Muscle of leg (tissue), 11 donors: ENCODE measurements around the gene PIGH. TPM values are rescaled to one million over a fixed set of nuclear protein-coding genes. Genes with fewer than 3 reads are reported as not detected.
A peak's percentile ranks its signal among the peaks of the same experiment; 100 is the strongest.
"Not testable (repeated sequence)": the region's sequence is repeated elsewhere in the genome, so short reads cannot be mapped to it uniquely, and the experiment has no call there.

Experiments used
- DNase-seq: peaks from one replicate; pipeline ENCODE4 v3.0.0; 2013
- H3K27ac ChIP-seq: one replicate; pipeline ENCODE4 v1.5.1; 2013; ENCODE audit warnings: mild to moderate bottlenecking, low read length, control low read depth
- H3K27me3 ChIP-seq: one replicate; pipeline ENCODE4 v1.6.1; 2013; ENCODE audit warnings: low read length; ENCODE audit not compliant: control insufficient read depth, insufficient read depth
- H3K36me3 ChIP-seq: one replicate; pipeline ENCODE4 v1.6.1; 2013; ENCODE audit warnings: low read length; ENCODE audit not compliant: control insufficient read depth, insufficient read depth
- H3K4me1 ChIP-seq: one replicate; pipeline ENCODE4 v1.6.1; 2013; ENCODE audit warnings: low read length; ENCODE audit not compliant: control insufficient read depth, insufficient read depth
- H3K4me3 ChIP-seq: one replicate; pipeline ENCODE4 v1.5.1; 2013; ENCODE audit warnings: low read length, control low read depth
- H3K9me3 ChIP-seq: replicated peaks from 2 replicates; pipeline ENCODE4 v1.6.1; 2013; ENCODE audit warnings: low read depth, low read length; ENCODE audit not compliant: control insufficient read depth
- WGBS: methylation state at CpG from one replicate; pipeline ENCODE4 v1.1.5; 2013; ENCODE audit warnings: missing lambda C conversion rate; ENCODE audit not compliant: insufficient coverage; 5-methylcytosine and 5-hydroxymethylcytosine counted together
- polyA plus RNA-seq, 8 donors: library from polyadenylated mRNA; unstranded; fragments of 120-200 nt; gene quantifications; one replicate each; pipeline versions ENCODE4 v1.2.1 to v1.2.3, GENCODE V29; 2013; ENCODE audit warnings: inconsistent platforms in 1 of 8, low replicate concordance in 1 of 8; ENCODE audit not compliant: insufficient read length in 8 of 8, insufficient read depth in 1 of 8
- total RNA-seq: library from RNA; stranded (reverse); fragments of 120-200 nt; gene quantifications from one replicate; pipeline ENCODE4 v1.2.4, GENCODE V29; 2013

Gene PIGH
- total and polyA plus RNA-seq, 9 donors, result 9.8 to 14.8 (median 12.9) TPM

- H3K27me3 ChIP-seq, result peaks cover 6% of the 10 kb centered on the region
- peaks cover 3% of the 10 kb centered on the region for H3K4me1 ChIP-seq
- no peak overlapping the region for H3K27ac ChIP-seq
- no peak for DNase-seq
- H3K36me3 ChIP-seq, result no peaks in the 10 kb centered on the region
- H3K4me3 ChIP-seq, result no peak overlapping the region
- H3K9me3 ChIP-seq, result no peaks in the 10 kb centered on the region
- 78% methylated on average over 2 of the region's 2 CpGs for WGBS
These were observed 43.4 kb downstream of the PIGH start for GRCh38 chr14:67556671-67557070.

DNA sequence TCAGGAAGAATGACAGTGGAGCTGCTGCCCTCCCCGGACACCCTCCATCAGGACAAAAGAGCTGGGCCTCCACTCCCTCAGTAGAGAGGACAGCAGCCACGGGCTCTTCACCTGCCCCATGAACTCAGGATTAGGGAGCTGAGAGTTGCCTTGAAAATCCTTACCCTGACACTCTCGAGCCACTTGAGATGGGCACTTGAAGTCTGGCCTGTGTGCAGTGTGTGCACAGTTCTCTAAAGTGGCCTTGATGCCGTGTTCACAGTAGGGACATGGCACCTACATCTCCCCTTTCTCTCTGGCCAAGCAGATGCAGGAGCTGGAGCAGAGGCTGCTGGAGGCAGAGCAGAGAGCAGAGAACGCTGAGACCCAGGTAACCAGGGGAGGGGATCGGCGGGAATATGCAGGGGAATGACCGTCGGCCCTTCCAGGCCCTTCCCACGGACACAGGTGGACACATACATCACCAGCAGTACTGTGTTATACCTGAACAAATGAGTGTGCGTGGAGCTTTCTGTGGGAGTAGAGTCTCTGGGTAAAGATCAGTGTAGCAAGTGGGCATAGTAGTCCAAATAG lies 44.5 kb downstream of the PIGH start:
- WGBS, result 93% methylated on average over 3 of the region's 11 CpGs
- Histone ChIP-seq H3K4me1 (peaks cover 3% of the 10 kb centered on the region), H3K36me3 (no peaks in the 10 kb centered on the region), H3K27ac (no peak overlapping the region), H3K9me3 (no peaks in the 10 kb centered on the region), H3K27me3 (peaks cover 6% of the 10 kb centered on the region), H3K4me3 (no peak overlapping the region)
- no peak for DNase-seq

DNA sequence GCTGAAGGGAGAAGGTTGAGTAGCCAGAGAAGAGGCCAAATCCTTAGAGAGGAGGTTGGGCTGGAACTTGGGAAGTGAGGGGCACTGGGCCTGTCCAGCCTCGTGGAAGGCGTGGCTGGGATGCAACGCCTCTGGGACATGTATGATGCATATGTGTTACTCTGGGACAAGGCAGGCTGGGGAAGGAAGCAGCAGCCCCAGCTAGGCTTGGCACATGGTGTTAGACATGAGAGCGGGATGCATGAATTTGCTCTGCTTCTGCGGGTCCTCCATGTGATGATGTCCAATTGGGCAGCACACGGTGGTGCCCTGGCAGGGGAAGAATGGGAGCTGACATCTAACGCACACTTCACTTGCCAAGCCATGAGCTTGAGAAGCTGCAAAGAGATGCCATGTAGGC lies 45.7 kb downstream of the PIGH start:
- no peak overlapping the region for H3K4me3 ChIP-seq
- DNase-seq, result no peak
- H3K4me1 ChIP-seq, result peaks cover 3% of the 10 kb centered on the region
- no peaks in the 10 kb centered on the region for H3K36me3 ChIP-seq
- H3K27me3 ChIP-seq, result peaks cover 6% of the 10 kb centered on the region
- H3K9me3 ChIP-seq, result no peaks in the 10 kb centered on the region
- 92% methylated on average over 7 of the region's 7 CpGs for WGBS
- no peak overlapping the region for H3K27ac ChIP-seq

DNA sequence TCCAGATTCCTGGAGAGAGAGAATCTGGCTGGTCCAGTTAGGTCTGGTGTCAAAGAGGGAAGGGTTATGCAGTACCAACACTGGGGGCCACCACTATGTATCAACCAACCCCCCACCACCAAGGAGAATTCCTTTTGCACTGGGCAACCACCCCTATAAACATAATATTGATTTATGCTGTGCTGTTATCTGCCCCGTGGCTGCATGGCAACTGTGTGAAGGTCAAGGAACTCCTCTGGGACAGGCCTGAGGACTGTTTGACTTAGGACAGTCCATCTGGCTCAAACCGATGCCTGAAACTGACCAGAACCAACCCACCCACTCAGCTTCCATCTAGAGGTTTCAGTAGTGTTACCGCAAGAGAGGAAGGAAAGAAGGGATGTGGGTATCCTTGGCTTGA lies 46.5 kb downstream of the PIGH start:
- peaks cover 6% of the 10 kb centered on the region for H3K27me3 ChIP-seq
- no peak overlapping the region for H3K27ac ChIP-seq
- DNase-seq, result no peak
- no peaks in the 10 kb centered on the region for H3K36me3 ChIP-seq
- H3K4me3 ChIP-seq, result no peak overlapping the region
- no CpG with 5 or more reads among the region's 3 CpGs for WGBS
- H3K4me1 ChIP-seq, result peaks cover 3% of the 10 kb centered on the region
- no peaks in the 10 kb centered on the region for H3K9me3 ChIP-seq

DNA sequence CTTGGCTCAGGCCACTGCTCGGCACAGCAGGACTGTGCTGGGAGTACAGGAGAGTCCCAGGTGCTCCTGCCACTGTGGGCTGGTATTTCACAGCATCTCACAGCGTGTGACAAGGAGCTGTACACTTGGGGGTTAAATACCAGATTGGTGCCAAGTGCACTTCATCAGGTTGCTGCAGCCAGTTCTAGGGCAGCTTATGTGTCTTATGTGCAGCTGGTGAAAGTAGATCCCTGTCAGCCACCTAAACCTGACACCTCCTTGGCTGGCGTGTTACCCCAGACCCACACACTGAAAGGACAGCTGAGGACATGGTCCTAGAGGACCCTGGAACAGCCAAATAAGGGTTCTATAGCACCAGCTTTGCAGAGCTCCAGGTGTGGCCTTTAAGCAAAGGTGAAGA lies 48.1 kb downstream of the PIGH start:
- H3K27me3 ChIP-seq, result peaks cover 6% of the 10 kb centered on the region
- H3K36me3 ChIP-seq, result no peaks in the 10 kb centered on the region
- H3K9me3 ChIP-seq, result no peaks in the 10 kb centered on the region
- no peak overlapping the region for H3K27ac ChIP-seq
- WGBS, result 76% methylated on average over 2 of the region's 3 CpGs
- no peak overlapping the region for H3K4me3 ChIP-seq
- no peaks in the 10 kb centered on the region for H3K4me1 ChIP-seq
- peak; percentile 52 for DNase-seq

DNA sequence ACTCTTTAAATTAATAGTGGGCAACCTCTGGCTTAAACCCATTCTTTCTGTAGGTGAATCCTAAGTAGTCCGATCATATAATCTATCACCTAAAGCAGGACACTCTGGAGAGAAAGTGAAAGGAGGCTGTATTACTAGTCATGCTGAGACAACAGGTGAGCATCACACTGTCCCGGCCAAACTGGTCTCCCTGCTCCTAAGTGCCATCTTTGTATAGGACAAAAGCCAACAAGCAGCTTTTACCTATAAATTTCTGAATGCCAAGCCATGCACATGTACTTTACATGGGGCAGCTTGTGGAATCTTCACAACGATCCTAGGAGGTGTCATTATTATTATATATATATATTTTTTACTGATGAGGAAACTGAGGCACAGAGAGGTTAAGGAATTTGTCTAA lies 48.9 kb downstream of the PIGH start:
- peaks cover 6% of the 10 kb centered on the region for H3K27me3 ChIP-seq
- no peaks in the 10 kb centered on the region for H3K4me1 ChIP-seq
- H3K27ac ChIP-seq, result no peak overlapping the region
- 100% methylated on average over 1 of the region's 3 CpGs for WGBS
- no peaks in the 10 kb centered on the region for H3K36me3 ChIP-seq
- H3K4me3 ChIP-seq, result no peak overlapping the region
- no peaks in the 10 kb centered on the region for H3K9me3 ChIP-seq
- DNase-seq, result no peak

GRCh38 chr14:67549734-67550133 lies 50.3 kb downstream of the PIGH start:
- peaks cover 6% of the 10 kb centered on the region for H3K27me3 ChIP-seq
- DNase-seq, result no peak
- 84% methylated on average over 2 of the region's 4 CpGs for WGBS

DNA sequence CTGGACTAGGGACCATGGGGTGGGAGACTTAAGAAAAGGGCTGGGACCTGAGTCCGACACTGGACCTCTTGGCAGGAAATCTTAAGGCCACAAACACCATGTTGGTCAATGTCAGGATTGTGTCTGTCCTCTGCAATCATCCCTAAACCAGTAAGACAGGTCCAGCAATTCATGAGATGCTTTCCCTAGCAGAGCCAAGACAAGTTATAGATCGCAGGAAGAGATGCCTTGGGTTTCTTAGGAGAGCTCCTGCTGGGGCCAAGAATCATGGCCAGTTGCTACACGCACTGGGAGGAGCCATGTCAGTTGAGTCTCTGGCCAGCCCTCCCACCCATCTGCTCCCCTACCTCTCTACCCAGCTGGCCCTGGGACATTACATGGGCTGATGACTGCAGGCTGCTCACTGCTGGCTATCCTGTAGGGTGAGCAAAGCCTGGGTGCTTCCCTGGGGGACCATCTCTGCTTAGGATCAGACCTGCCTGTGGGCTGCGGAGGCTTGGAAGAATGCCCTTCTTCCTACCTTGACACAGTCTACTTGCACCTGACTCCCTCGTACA lies 52.8 kb downstream of the PIGH start:
- Histone ChIP-seq H3K36me3 (no peaks in the 10 kb centered on the region), H3K27me3 (no peaks in the 10 kb centered on the region), H3K4me3 (no peak overlapping the region), H3K9me3 (no peaks in the 10 kb centered on the region), H3K4me1 (no peaks in the 10 kb centered on the region), H3K27ac (no peak overlapping the region)
- 91% methylated on average over 2 of the region's 5 CpGs for WGBS
- DNase-seq, result no peak

More at GRCh38 chr14:67549734-67550133, 50.3 kb downstream of the PIGH start:
- H3K36me3 ChIP-seq, result no peaks in the 10 kb centered on the region
- H3K4me1 ChIP-seq, result no peaks in the 10 kb centered on the region
- H3K9me3 ChIP-seq, result no peaks in the 10 kb centered on the region
- H3K4me3 ChIP-seq, result no peak overlapping the region
- H3K27ac ChIP-seq, result no peak overlapping the region

GRCh38 chr14:67544590-67544989 lies 55.5 kb downstream of the PIGH start:
- no peak for DNase-seq
- Histone ChIP-seq H3K36me3 (no peaks in the 10 kb centered on the region), H3K4me1 (no peaks in the 10 kb centered on the region), H3K4me3 (no peak overlapping the region), H3K27ac (no peak overlapping the region), H3K9me3 (no peaks in the 10 kb centered on the region), H3K27me3 (peaks cover 10% of the 10 kb centered on the region)
- WGBS, result no CpG with 5 or more reads among the region's 1 CpG

DNA sequence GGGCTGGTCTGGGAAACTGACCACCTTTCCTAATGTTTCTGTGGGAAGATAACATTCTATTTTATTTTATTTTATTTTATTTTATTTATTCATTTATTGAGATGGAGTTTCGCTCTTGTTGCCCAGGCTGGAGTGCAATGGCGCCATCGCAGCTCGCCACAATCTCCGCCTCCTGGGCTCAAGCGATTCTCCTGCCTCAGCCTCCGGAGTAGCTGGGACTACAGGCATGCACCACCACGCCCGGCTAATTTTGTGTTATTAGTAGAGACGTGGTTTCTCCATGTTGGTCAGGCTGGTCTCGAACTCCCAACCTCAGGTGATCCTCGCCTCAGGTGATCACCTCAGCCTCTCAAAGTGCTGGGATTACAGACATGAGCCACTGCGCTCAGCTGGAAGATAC lies 57.4 kb downstream of the PIGH start:
- not testable (repeated sequence) for H3K4me1 ChIP-seq, H3K36me3 ChIP-seq, H3K4me3 ChIP-seq, H3K27ac ChIP-seq, DNase-seq, H3K9me3 ChIP-seq
- H3K27me3 ChIP-seq, result peaks cover 11% of the 10 kb centered on the region
- WGBS, result 92% methylated on average over 11 of the region's 13 CpGs
